GM12892 (cell line): ENCODE data around the gene MTMR1.

ENCODE experiments used
- POLR2AphosphoS5 ChIP-seq: IDR thresholded peaks from 2 replicates; pipeline ENCODE4 v1.6.1; 2011; ENCODE audit warnings: low read depth, low read length, control low read depth
- TAF1 ChIP-seq: IDR thresholded peaks from 2 replicates; pipeline ENCODE4 v1.6.1; 2011; ENCODE audit warnings: low read depth, mild to moderate bottlenecking, control low read depth, low read length, borderline replicate concordance

- TF ChIP-seq TAF1 (no peak), POLR2AphosphoS5 (no peak)
These were observed 77.9 kb downstream of the MTMR1 start for GRCh38 chrX:150771116-150771515.
